ENCODE measurements around the gene DEGS2. TPM values are rescaled to one million over a fixed set of nuclear protein-coding genes. Genes with fewer than 3 reads are reported as not detected.

Gene DEGS2
- total and polyA plus RNA-seq, 2 of the 13 experiments (the other 11 are each of a cell fraction or from before 2014, with no cell fraction given) = 0.09 TPM

DNA sequence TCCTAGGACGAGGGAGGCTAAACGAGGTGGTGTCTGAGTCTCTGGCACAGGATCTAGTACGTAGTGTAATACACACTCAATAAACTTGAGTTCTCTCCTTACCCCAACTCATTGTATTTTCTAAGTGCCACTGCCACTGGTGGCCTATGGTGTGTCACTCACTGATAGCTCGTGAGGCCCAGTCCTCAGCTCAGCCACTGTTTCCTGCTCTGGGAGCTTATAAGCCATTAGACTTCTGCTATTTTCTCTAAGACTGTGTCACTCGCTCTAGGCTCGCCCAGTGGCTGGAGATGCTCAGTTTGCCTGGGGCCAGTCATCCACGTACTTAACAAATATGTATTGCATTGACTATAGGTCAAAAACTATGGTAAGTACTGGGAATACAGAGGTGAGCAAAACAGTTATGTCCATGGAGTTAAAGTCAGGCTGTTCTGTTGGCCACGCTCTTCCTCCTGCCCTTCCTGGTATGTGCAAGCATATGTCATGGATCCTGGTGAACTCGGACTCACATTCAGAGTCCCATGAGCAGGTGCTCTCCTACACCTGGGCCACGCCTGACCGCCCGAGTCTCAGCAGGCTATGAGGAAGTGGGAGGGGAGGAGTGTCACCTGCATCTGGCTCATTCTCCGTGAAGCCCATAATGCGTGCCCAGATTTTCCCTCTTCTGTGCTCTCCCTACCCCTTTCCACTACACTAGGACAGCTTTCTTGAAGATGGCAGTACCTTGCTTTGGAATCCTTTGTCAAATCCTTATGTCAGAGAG lies 41.6 kb downstream of the DEGS2 start:
- ATAC-seq (no peak), FAIRE-seq (no peak), DNase-seq (ENCODE audit: low spot score) (no peak)
- H3K4me2 ChIP-seq (ENCODE audit: low read depth, low read length) = no peak overlapping the region
- no peak overlapping the region for H3K9ac ChIP-seq (ENCODE audit: insufficient read depth, low read depth, low read length)
- no peaks in the 10 kb centered on the region for H3K36me3 ChIP-seq (replicated peaks in 1 of 2; ENCODE audit: control insufficient read depth in 1 of 2, insufficient read depth in 2 of 2, low read length in 2 of 2)
- H4K20me1 ChIP-seq (ENCODE audit: insufficient read depth, low read length) = no peaks in the 10 kb centered on the region
- no peak overlapping the region for H2AFZ ChIP-seq (ENCODE audit: low read length)
- peaks cover 2% of the 10 kb centered on the region; the same call in 1 of the 2 replicates for H3K4me1 ChIP-seq (ENCODE audit: insufficient read depth, low read length)
- in situ Hi-C loops (cut with HindIII; ENCODE audit: extremely low pct_ligation_motif_present, low pct_unique_long_range_greater_than_20kb) = no loop called here
- H3K4me3 ChIP-seq (replicated peaks in 1 of 3; ENCODE audit: insufficient read depth in 1 of 3, low read depth in 2 of 3, low read length in 3 of 3) = no peak overlapping the region
- no peaks in the 10 kb centered on the region for H3K79me2 ChIP-seq (ENCODE audit: insufficient read depth, low read length)
- TF ChIP-seq, protein P1, sequence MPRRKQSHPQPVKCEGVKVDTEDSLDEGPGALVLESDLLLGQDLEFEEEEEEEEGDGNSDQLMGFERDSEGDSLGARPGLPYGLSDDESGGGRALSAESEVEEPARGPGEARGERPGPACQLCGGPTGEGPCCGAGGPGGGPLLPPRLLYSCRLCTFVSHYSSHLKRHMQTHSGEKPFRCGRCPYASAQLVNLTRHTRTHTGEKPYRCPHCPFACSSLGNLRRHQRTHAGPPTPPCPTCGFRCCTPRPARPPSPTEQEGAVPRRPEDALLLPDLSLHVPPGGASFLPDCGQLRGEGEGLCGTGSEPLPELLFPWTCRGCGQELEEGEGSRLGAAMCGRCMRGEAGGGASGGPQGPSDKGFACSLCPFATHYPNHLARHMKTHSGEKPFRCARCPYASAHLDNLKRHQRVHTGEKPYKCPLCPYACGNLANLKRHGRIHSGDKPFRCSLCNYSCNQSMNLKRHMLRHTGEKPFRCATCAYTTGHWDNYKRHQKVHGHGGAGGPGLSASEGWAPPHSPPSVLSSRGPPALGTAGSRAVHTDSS (CRISPR knock-in tag; conservative IDR thresholded peaks at IDR 0.05) = no peak
- no peak for TF ChIP-seq HES4 (CRISPR knock-in tag; IDR thresholded peaks at IDR 0.05; ENCODE audit: borderline replicate concordance)
- TF ChIP-seq SIX4 (CRISPR knock-in tag; IDR thresholded peaks at IDR 0.05) = no peak
- no peak for TF ChIP-seq HNRNPUL1 (IDR thresholded peaks at IDR 0.05; ENCODE audit: low read depth, low read length)
- TF ChIP-seq ZSCAN29 (CRISPR knock-in tag; conservative IDR thresholded peaks at IDR 0.05) = no peak
- TF ChIP-seq AHR (CRISPR knock-in tag; IDR thresholded peaks at IDR 0.05) = no peak
- TF ChIP-seq KLF12 (CRISPR knock-in tag; IDR thresholded peaks at IDR 0.05; ENCODE audit: borderline replicate concordance) = no peak
- TF ChIP-seq, protein P2, sequence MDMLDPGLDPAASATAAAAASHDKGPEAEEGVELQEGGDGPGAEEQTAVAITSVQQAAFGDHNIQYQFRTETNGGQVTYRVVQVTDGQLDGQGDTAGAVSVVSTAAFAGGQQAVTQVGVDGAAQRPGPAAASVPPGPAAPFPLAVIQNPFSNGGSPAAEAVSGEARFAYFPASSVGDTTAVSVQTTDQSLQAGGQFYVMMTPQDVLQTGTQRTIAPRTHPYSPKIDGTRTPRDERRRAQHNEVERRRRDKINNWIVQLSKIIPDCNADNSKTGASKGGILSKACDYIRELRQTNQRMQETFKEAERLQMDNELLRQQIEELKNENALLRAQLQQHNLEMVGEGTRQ (IDR thresholded peaks at IDR 0.05; ENCODE audit: low read depth, low read length) = no peak
- TF ChIP-seq, protein P2 (CRISPR knock-in tag; IDR thresholded peaks at IDR 0.05; ENCODE audit: borderline replicate concordance) = no peak
- TF ChIP-seq FOXM1 (CRISPR knock-in tag; IDR thresholded peaks at IDR 0.05) = no peak
- no peak for TF ChIP-seq ZNF160 (CRISPR knock-in tag; IDR thresholded peaks at IDR 0.05)
- TF ChIP-seq ZNF788 (CRISPR knock-in tag; IDR thresholded peaks at IDR 0.05; ENCODE audit: borderline replicate concordance) = no peak
- TF ChIP-seq IRX3 (CRISPR knock-in tag; IDR thresholded peaks at IDR 0.05; ENCODE audit: borderline replicate concordance, low read depth) = no peak
- TF ChIP-seq RBM39 (IDR thresholded peaks at IDR 0.05; ENCODE audit: low read depth, low read length, poor library complexity, severe bottlenecking) = no peak
- TF ChIP-seq ZNF331 (CRISPR knock-in tag; IDR thresholded peaks at IDR 0.05) = no peak
- no peak for TF ChIP-seq KLF16 (CRISPR knock-in tag; IDR thresholded peaks at IDR 0.05)
- no peak for TF ChIP-seq ZNF549 (CRISPR knock-in tag; IDR thresholded peaks at IDR 0.05)
- no peak for TF ChIP-seq SMAD3 (CRISPR knock-in tag; IDR thresholded peaks at IDR 0.05)
- WGBS (ENCODE audit: low lambda C conversion rate) = 94% methylated on average over 12 of the region's 14 CpGs
- H3K27ac ChIP-seq (ENCODE audit: extremely low read length, insufficient read depth, low read length) = no peak overlapping the region
- no peaks in the 10 kb centered on the region for H3K27me3 ChIP-seq (ENCODE audit: control insufficient read depth in 1 of 2, insufficient read depth in 2 of 2, low read length in 2 of 2)
- no peaks in the 10 kb centered on the region for H3K9me3 ChIP-seq (ENCODE audit: low read length)
- intact Hi-C loops (cut with micrococcal nuclease; ENCODE audit: unreplicated experiment) = no loop called here
- CTCF ChIA-PET (ENCODE audit: low intra/inter-chr PET ratio, low total read pairs) = no interaction called here
- POLR2A ChIA-PET = no interaction called here
- BruUV-seq (replicated peaks) = no TSS peak

Data from HepG2 (cell line).